ENCODE data around the gene HOXB5.

The HOXB5 gene

GRCh38 chr17:48547808-48548522, 45.6 kb downstream of the HOXB5 start:
- H3K27me3 ChIP-seq (ENCODE audit: low read depth, low read length) = no peaks in the 10 kb centered on the region
- H4K20me1 ChIP-seq (ENCODE audit: insufficient read depth, low read length) = no peaks in the 10 kb centered on the region
- H3K4me2 ChIP-seq (ENCODE audit: low read length) = no peak overlapping the region
- peaks cover 18% of the 10 kb centered on the region for H3K36me3 ChIP-seq (replicated peaks; ENCODE audit: low read depth, low read length)
- H3K9me3 ChIP-seq (ENCODE audit: insufficient read depth, low read length) = no peaks in the 10 kb centered on the region
- H3K9ac ChIP-seq (ENCODE audit: low read length) = no peak overlapping the region
- no peak overlapping the region for H3K27ac ChIP-seq (ENCODE audit: low read length)
- H3K4me1 ChIP-seq (ENCODE audit: low read length) = peaks cover 25% of the 10 kb centered on the region
- no peak for TF ChIP-seq EZH2phosphoT487 (IDR thresholded peaks at IDR 0.05; ENCODE audit: low read depth)
- TF ChIP-seq, protein P1, sequence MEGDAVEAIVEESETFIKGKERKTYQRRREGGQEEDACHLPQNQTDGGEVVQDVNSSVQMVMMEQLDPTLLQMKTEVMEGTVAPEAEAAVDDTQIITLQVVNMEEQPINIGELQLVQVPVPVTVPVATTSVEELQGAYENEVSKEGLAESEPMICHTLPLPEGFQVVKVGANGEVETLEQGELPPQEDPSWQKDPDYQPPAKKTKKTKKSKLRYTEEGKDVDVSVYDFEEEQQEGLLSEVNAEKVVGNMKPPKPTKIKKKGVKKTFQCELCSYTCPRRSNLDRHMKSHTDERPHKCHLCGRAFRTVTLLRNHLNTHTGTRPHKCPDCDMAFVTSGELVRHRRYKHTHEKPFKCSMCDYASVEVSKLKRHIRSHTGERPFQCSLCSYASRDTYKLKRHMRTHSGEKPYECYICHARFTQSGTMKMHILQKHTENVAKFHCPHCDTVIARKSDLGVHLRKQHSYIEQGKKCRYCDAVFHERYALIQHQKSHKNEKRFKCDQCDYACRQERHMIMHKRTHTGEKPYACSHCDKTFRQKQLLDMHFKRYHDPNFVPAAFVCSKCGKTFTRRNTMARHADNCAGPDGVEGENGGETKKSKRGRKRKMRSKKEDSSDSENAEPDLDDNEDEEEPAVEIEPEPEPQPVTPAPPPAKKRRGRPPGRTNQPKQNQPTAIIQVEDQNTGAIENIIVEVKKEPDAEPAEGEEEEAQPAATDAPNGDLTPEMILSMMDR (IDR thresholded peaks at IDR 0.05; ENCODE audit: low read depth, low read length) = no peak
- H2AFZ ChIP-seq (ENCODE audit: low read depth, low read length) = no peak overlapping the region
- no peak overlapping the region for H3K4me3 ChIP-seq (ENCODE audit: low read length)
- H3K79me2 ChIP-seq (ENCODE audit: low read length) = peaks cover 41% of the 10 kb centered on the region

- H4K20me1 ChIP-seq (ENCODE audit: insufficient read depth, low read length) = no peaks in the 10 kb centered on the region
- H3K36me3 ChIP-seq (replicated peaks; ENCODE audit: low read depth, low read length) = peaks cover 21% of the 10 kb centered on the region
- H3K9me3 ChIP-seq (ENCODE audit: insufficient read depth, low read length) = no peaks in the 10 kb centered on the region
- no peaks in the 10 kb centered on the region for H3K27me3 ChIP-seq (ENCODE audit: low read depth, low read length)
- TF ChIP-seq, protein P1 (IDR thresholded peaks at IDR 0.05; ENCODE audit: low read depth, low read length) = no peak
- TF ChIP-seq EZH2phosphoT487 (IDR thresholded peaks at IDR 0.05; ENCODE audit: low read depth) = no peak
- no peak overlapping the region for H2AFZ ChIP-seq (ENCODE audit: low read depth, low read length)
- peaks cover 47% of the 10 kb centered on the region for H3K79me2 ChIP-seq (ENCODE audit: low read length)
- H3K9ac ChIP-seq (ENCODE audit: low read length) = no peak overlapping the region
- H3K4me3 ChIP-seq (ENCODE audit: low read length) = no peak overlapping the region
- 0 out of 2 replicates have a peak overlapping the region, but pooled peaks have one; percentile 11 for H3K27ac ChIP-seq (ENCODE audit: low read length)
- peaks cover 22% of the 10 kb centered on the region for H3K4me1 ChIP-seq (ENCODE audit: low read length)
- no peak overlapping the region for H3K4me2 ChIP-seq (ENCODE audit: low read length)
Measured at GRCh38 chr17:48546924-48547807, 46.4 kb downstream of the HOXB5 start.

GRCh38 chr17:48546137-48546923, 47.2 kb downstream of the HOXB5 start:
- peaks cover 19% of the 10 kb centered on the region for H3K4me1 ChIP-seq (ENCODE audit: low read length)
- peaks cover 20% of the 10 kb centered on the region for H3K36me3 ChIP-seq (replicated peaks; ENCODE audit: low read depth, low read length)
- H3K4me3 ChIP-seq (ENCODE audit: low read length) = no peak overlapping the region
- TF ChIP-seq, protein P1 (IDR thresholded peaks at IDR 0.05; ENCODE audit: low read depth, low read length) = no peak
- TF ChIP-seq EZH2phosphoT487 (IDR thresholded peaks at IDR 0.05; ENCODE audit: low read depth) = no peak
- H3K9ac ChIP-seq (ENCODE audit: low read length) = no peak overlapping the region
- no peaks in the 10 kb centered on the region for H3K9me3 ChIP-seq (ENCODE audit: insufficient read depth, low read length)
- H3K4me2 ChIP-seq (ENCODE audit: low read length) = no peak overlapping the region
- H3K27ac ChIP-seq (ENCODE audit: low read length) = 0 out of 2 replicates have a peak overlapping the region, but pooled peaks have one; percentile 11
- peaks cover 46% of the 10 kb centered on the region for H3K79me2 ChIP-seq (ENCODE audit: low read length)
- no peak overlapping the region for H2AFZ ChIP-seq (ENCODE audit: low read depth, low read length)
- no peaks in the 10 kb centered on the region for H3K27me3 ChIP-seq (ENCODE audit: low read depth, low read length)
- no peaks in the 10 kb centered on the region for H4K20me1 ChIP-seq (ENCODE audit: insufficient read depth, low read length)
